GM23338 (cell line): ENCODE measurements around the gene OVCH1. TPM values are rescaled to one million over a fixed set of nuclear protein-coding genes. Genes with fewer than 3 reads are reported as not detected.

ENCODE experiments used
- ATAC-seq: fragments of 200-7000 bp; cut with Tn5 transposase; 3 replicates; pipeline ENCODE4 v1.9.1; 2020
- DNase-seq: peaks from one replicate; pipeline ENCODE4 v3.0.0-alpha.2; 2015; ENCODE audit warnings: low spot score
- H2AFZ ChIP-seq: fragments of 200-600 bp; sonication (generic); 2 replicates; pipeline ENCODE4 v1.8.0; 2016; ENCODE audit warnings: antibody characterized with exemption, mild to moderate bottlenecking, moderate library complexity
- H3F3A ChIP-seq: fragments of 200-600 bp; sonication (generic); replicated peaks from 2 replicates; pipeline ENCODE4 v1.8.0; 2017; ENCODE audit warnings: antibody characterized with exemption, mixed run types, low read depth
- H3K27ac ChIP-seq: fragments of 200-600 bp; sonication (generic); 2 replicates; pipeline ENCODE4 v1.6.1; 2016; ENCODE audit warnings: low read depth
- H3K27me3 ChIP-seq: fragments of 200-600 bp; sonication (generic); 2 replicates; pipeline ENCODE4 v1.8.0; 2016; ENCODE audit warnings: mild to moderate bottlenecking, mixed run types, moderate library complexity; ENCODE audit not compliant: insufficient read depth
- H3K36me3 ChIP-seq: fragments of 200-600 bp; sonication (generic); 2 replicates; pipeline ENCODE4 v1.8.0; 2016; ENCODE audit warnings: mild to moderate bottlenecking; ENCODE audit not compliant: insufficient read depth
- H3K4me1 ChIP-seq: fragments of 200-600 bp; sonication (generic); 2 replicates; pipeline ENCODE4 v1.8.0; 2016; ENCODE audit warnings: mild to moderate bottlenecking, moderate library complexity; ENCODE audit not compliant: insufficient read depth
- H3K4me2 ChIP-seq: fragments of 200-600 bp; sonication (generic); 2 replicates; pipeline ENCODE4 v1.7.1; 2017; ENCODE audit warnings: mixed run types
- H3K4me3 ChIP-seq: fragments of 200-600 bp; sonication (generic); 2 replicates; pipeline ENCODE4 v1.6.1; 2016; ENCODE audit warnings: mixed run types
- H3K79me2 ChIP-seq: fragments of 200-600 bp; sonication (generic); replicated peaks from 2 replicates; pipeline ENCODE4 v1.8.0; 2017; ENCODE audit warnings: mild to moderate bottlenecking; ENCODE audit not compliant: insufficient read depth
- H3K9me2 ChIP-seq: fragments of 200-600 bp; sonication (generic); 2 replicates; pipeline ENCODE4 v1.8.0; 2017; ENCODE audit not compliant: insufficient read depth
- H4K20me1 ChIP-seq: fragments of 200-600 bp; sonication (generic); replicated peaks from 2 replicates; pipeline ENCODE4 v1.8.0; 2017; ENCODE audit warnings: mild to moderate bottlenecking; ENCODE audit not compliant: insufficient read depth
- H3K27ac Mint-ChIP-seq: 2 replicates; pipeline ENCODE4 v1.8.0; 2020; ENCODE audit warnings: inconsistent platforms, mild to moderate bottlenecking, moderate library complexity, mixed read lengths
- H3K27me3 Mint-ChIP-seq: 3 replicates; pipeline ENCODE4 v1.8.0; 2022; ENCODE audit warnings: low read depth, mild to moderate bottlenecking, moderate library complexity, mixed read lengths, inconsistent platforms; ENCODE audit not compliant: insufficient read depth, poor library complexity
- H3K36me3 Mint-ChIP-seq: 3 replicates; pipeline ENCODE4 v1.8.0; 2021; ENCODE audit warnings: low read depth, mild to moderate bottlenecking, inconsistent platforms, moderate library complexity, mixed read lengths
- H3K4me1 Mint-ChIP-seq: 3 replicates; pipeline ENCODE4 v1.8.0; 2020; ENCODE audit warnings: mild to moderate bottlenecking, inconsistent platforms, mixed read lengths
- H3K4me3 Mint-ChIP-seq: 3 replicates; pipeline ENCODE4 v1.8.0; 2021; ENCODE audit warnings: moderate library complexity, mild to moderate bottlenecking, inconsistent platforms, mixed read lengths
- H3K9me3 Mint-ChIP-seq: 3 replicates; pipeline ENCODE4 v1.8.0; 2020; ENCODE audit warnings: moderate library complexity, mild to moderate bottlenecking, inconsistent platforms, mixed read lengths
- CREB1 ChIP-seq: fragments of 250-450 bp; sonication (Bioruptor Pico); IDR thresholded peaks from 2 replicates; pipeline ENCODE4 v1.5.0; 2020; ENCODE audit warnings: low read depth, mild to moderate bottlenecking, moderate library complexity
- CTCF ChIP-seq, 2 experiments: fragments of 200-600 bp in 1 of 2; sonication (generic) in 1 of 2; conservative IDR thresholded peaks; 2 replicates each; pipeline versions ENCODE4 v1.5.1 to v1.6.1; 2016 to 2017; ENCODE audit warnings: antibody characterized with exemption in 2 of 2, low read depth in 2 of 2, mild to moderate bottlenecking in 2 of 2, moderate library complexity in 1 of 2
- EZH2 ChIP-seq: fragments of 200-600 bp; sonication (generic); IDR thresholded peaks from one replicate; pipeline ENCODE4 v1.8.0; 2017; ENCODE audit warnings: antibody characterized with exemption, mild to moderate bottlenecking, low read depth; ENCODE audit not compliant: unreplicated experiment
- EZH2phosphoT487 ChIP-seq: fragments of 200-600 bp; sonication (generic); IDR thresholded peaks from one replicate; pipeline ENCODE4 v1.8.1; 2018; ENCODE audit warnings: antibody characterized with exemption; ENCODE audit not compliant: unreplicated experiment
- JUNB ChIP-seq: IDR thresholded peaks from one replicate; pipeline ENCODE4 v1.6.1; 2016; ENCODE audit warnings: antibody characterized with exemption; ENCODE audit not compliant: unreplicated experiment
- NANOG ChIP-seq: IDR thresholded peaks from 2 replicates; pipeline ENCODE4 v1.6.1; 2016; ENCODE audit warnings: antibody characterized with exemption, borderline replicate concordance
- POLR2AphosphoS5 ChIP-seq: IDR thresholded peaks from 2 replicates; pipeline ENCODE4 v1.6.1; 2016; ENCODE audit warnings: antibody characterized with exemption, low read depth
- REST ChIP-seq: IDR thresholded peaks from one replicate; pipeline ENCODE4 v1.6.1; 2018; ENCODE audit warnings: antibody characterized with exemption; ENCODE audit not compliant: unreplicated experiment
- STAT1 ChIP-seq: IDR thresholded peaks from one replicate; pipeline ENCODE4 v1.6.1; 2016; ENCODE audit warnings: antibody characterized with exemption; ENCODE audit not compliant: unreplicated experiment
- ZNF114 ChIP-seq: fragments of 250-450 bp; sonication (Bioruptor Pico); IDR thresholded peaks from 2 replicates; pipeline ENCODE4 v1.5.0; 2020; ENCODE audit warnings: mild to moderate bottlenecking, moderate library complexity
- ZNF331 ChIP-seq: fragments of 250-450 bp; sonication (Bioruptor Pico); IDR thresholded peaks from 2 replicates; pipeline ENCODE4 v1.5.0; 2020; ENCODE audit warnings: low read depth, mild to moderate bottlenecking, moderate library complexity
- ZNF462 ChIP-seq: fragments of 250-450 bp; sonication (Bioruptor Pico); IDR thresholded peaks from 2 replicates; pipeline ENCODE4 v1.5.0; 2020; ENCODE audit warnings: mild to moderate bottlenecking, moderate library complexity
- polyA plus RNA-seq: library from polyadenylated mRNA; unstranded; fragments of >200 nt; fragmentation: Nextera tagmentation; extraction: Ambion mirVana; gene quantifications from 2 replicates; pipeline ENCODE4 v1.2.1, GENCODE V29; 2016
- total RNA-seq: library from RNA; depleted of rRNA; stranded (reverse); fragments of >200 nt; shearing (Covaris generic); gene quantifications from 2 replicates; pipeline ENCODE4 v1.2.3, GENCODE V29; 2014
- TF ChIP-seq, protein P1 (sequence below): IDR thresholded peaks from 2 replicates; pipeline ENCODE4 v1.6.1; 2016; ENCODE audit warnings: antibody characterized with exemption

The OVCH1 gene
- total and polyA plus RNA-seq, 2 experiments from 2014 or later, result not detected

DNA sequence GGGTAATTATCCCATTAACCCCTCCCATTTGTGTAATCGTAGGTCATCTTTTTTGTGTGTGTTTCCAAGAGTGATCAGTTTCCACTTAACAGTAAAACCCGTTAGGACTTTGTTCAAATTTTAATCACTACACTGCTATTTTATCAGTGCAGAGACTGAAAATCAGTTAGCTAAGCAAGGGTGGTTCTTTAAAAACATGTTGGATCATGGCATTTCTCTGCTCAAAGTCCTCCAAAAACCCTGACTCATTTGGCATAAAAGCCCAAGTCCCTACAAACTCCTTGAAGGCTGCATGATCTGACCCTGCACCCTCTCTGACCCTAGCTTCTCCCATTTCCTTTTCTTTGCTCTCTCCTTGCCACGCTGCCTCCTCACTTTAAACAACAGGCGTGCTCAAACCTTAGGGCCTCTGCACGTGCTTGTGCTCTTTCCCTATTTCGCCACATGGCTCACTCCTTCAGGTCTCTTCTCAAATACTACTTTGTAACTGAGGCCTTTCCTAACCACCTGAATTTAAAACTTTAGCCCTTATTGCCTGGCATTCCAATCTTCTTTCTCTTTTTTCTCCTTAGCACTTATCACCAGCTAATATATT is 13.2 kb upstream of the OVCH1 start:
- ATAC-seq, result peak; percentile 57
- H3K79me2 ChIP-seq, result no peaks in the 10 kb centered on the region
- H3K9me2 ChIP-seq, result no peaks in the 10 kb centered on the region
- no peaks in the 10 kb centered on the region for H3K36me3 ChIP-seq
- Mint-ChIP-seq H3K9me3 (no peaks in the 10 kb centered on the region), H3K27me3 (peaks cover 4% of the 10 kb centered on the region), H3K4me1 (peaks cover 3% of the 10 kb centered on the region), H3K4me3 (no peak overlapping the region), H3K36me3 (peaks cover 14% of the 10 kb centered on the region; the same call in 2 of the 3 replicates), H3K27ac (peak overlapping the region; percentile 51; the same call in 1 of the 2 replicates)
- H3K27me3 ChIP-seq, result no peaks in the 10 kb centered on the region
- H3K27ac ChIP-seq, result no peak overlapping the region
- no peaks in the 10 kb centered on the region for H3F3A ChIP-seq
- no peak overlapping the region for H3K4me3 ChIP-seq
- no peaks in the 10 kb centered on the region for H4K20me1 ChIP-seq
- TF ChIP-seq NANOG (no peak), CREB1 (no peak), EZH2 (no peak), ZNF462 (CRISPR knock-in tag) (no peak), STAT1 (no peak), POLR2AphosphoS5 (no peak), EZH2phosphoT487 (no peak), CTCF (conservative IDR thresholded peaks at IDR 0.05; ENCODE audit: low read depth in 2 of 2) (no peak), JUNB (no peak), ZNF114 (CRISPR knock-in tag) (no peak), ZNF331 (no peak), REST (no peak)
- TF ChIP-seq, protein P1, sequence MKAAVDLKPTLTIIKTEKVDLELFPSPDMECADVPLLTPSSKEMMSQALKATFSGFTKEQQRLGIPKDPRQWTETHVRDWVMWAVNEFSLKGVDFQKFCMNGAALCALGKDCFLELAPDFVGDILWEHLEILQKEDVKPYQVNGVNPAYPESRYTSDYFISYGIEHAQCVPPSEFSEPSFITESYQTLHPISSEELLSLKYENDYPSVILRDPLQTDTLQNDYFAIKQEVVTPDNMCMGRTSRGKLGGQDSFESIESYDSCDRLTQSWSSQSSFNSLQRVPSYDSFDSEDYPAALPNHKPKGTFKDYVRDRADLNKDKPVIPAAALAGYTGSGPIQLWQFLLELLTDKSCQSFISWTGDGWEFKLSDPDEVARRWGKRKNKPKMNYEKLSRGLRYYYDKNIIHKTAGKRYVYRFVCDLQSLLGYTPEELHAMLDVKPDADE, result no peak
- no peaks in the 10 kb centered on the region for H3K4me1 ChIP-seq
- H3K4me2 ChIP-seq, result no peak overlapping the region
- DNase-seq, result peak; percentile 19
- no peak overlapping the region for H2AFZ ChIP-seq
